ENCODE results near the gene IL17F.

Gene IL17F

DNA sequence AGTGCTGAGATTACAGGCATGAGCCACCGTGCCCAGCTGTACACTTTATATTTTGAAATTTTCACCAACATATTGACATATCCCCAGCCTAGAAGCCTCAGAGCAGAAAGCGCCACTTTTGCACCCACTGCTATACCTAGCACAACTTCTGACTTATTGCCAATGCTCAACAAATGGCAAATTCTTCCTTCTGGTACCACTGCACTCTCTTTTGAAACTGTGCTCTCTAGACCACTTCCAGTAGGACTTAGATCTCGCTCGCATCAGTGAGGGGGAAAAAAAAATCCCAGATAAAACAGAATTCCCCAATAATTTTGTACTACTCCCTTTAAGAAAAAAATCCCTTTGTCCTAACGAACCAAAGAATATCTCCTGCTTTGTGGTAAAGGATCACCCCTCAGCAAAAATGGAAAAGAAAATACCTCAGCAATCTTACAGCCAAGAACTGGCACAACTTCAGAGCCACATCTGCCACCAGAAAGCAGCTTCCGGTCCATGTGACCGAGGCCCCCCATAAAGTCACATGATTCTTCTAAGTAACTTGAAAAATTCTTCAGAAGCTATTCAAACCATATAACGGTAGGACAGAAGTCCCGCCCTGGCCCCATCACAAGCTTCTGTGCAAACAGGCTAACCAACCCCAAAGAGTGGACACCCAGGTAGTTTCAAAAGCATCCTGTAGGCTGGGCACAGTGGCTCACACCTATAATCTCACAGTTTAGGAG lies 18.5 kb upstream of the IL17F start:
- no peaks in the 10 kb centered on the region for H3K79me2 ChIP-seq (ENCODE audit: insufficient read depth, low read length)
- peaks cover 9% of the 10 kb centered on the region; the same call in 1 of the 2 replicates for H4K20me1 ChIP-seq (ENCODE audit: low read depth, low read length)
- no peaks in the 10 kb centered on the region for H3K9me3 ChIP-seq (ENCODE audit: insufficient read depth, low read length)
- no peak overlapping the region for H2AFZ ChIP-seq (ENCODE audit: low read depth, low read length, severe bottlenecking)
- H3K9me2 ChIP-seq (replicated peaks; ENCODE audit: insufficient read depth, low read length) = no peaks in the 10 kb centered on the region
- peaks cover 68% of the 10 kb centered on the region for H3F3A ChIP-seq (ENCODE audit: insufficient read depth)
- peaks cover 54% of the 10 kb centered on the region for H3K36me3 ChIP-seq (ENCODE audit: low read length)
- no peak overlapping the region for H3K9ac ChIP-seq (ENCODE audit: low read length)
- H3K27me3 ChIP-seq (ENCODE audit: low read length) = no peaks in the 10 kb centered on the region
- no peak overlapping the region for H3K4me2 ChIP-seq (ENCODE audit: low read depth, low read length, poor library complexity, severe bottlenecking)
- no peak overlapping the region for H3K27ac ChIP-seq (ENCODE audit: low read depth, low read length)
- H3K4me3 ChIP-seq (ENCODE audit: insufficient read depth, low read length, poor library complexity, severe bottlenecking) = no peak overlapping the region
- TF ChIP-seq EZH2phosphoT487 (conservative IDR thresholded peaks at IDR 0.05; ENCODE audit: low read length) = no peak
- TF ChIP-seq, protein P1, sequence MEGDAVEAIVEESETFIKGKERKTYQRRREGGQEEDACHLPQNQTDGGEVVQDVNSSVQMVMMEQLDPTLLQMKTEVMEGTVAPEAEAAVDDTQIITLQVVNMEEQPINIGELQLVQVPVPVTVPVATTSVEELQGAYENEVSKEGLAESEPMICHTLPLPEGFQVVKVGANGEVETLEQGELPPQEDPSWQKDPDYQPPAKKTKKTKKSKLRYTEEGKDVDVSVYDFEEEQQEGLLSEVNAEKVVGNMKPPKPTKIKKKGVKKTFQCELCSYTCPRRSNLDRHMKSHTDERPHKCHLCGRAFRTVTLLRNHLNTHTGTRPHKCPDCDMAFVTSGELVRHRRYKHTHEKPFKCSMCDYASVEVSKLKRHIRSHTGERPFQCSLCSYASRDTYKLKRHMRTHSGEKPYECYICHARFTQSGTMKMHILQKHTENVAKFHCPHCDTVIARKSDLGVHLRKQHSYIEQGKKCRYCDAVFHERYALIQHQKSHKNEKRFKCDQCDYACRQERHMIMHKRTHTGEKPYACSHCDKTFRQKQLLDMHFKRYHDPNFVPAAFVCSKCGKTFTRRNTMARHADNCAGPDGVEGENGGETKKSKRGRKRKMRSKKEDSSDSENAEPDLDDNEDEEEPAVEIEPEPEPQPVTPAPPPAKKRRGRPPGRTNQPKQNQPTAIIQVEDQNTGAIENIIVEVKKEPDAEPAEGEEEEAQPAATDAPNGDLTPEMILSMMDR (IDR thresholded peaks at IDR 0.05; ENCODE audit: insufficient read depth, low read length, poor library complexity, severe bottlenecking) = no peak

- no peak overlapping the region for H3K27ac ChIP-seq (ENCODE audit: low read depth, low read length)
- H3K36me3 ChIP-seq (ENCODE audit: low read length) = peaks cover 46% of the 10 kb centered on the region
- no peaks in the 10 kb centered on the region for H3K9me3 ChIP-seq (ENCODE audit: insufficient read depth, low read length)
- no peak overlapping the region for H3K4me2 ChIP-seq (ENCODE audit: low read depth, low read length, poor library complexity, severe bottlenecking)
- H3K79me2 ChIP-seq (ENCODE audit: insufficient read depth, low read length) = no peaks in the 10 kb centered on the region
- no peak overlapping the region for H3K4me3 ChIP-seq (ENCODE audit: insufficient read depth, low read length, poor library complexity, severe bottlenecking)
- H4K20me1 ChIP-seq (ENCODE audit: low read depth, low read length) = 0 out of 2 replicates have a peak, but pooled peaks cover 8% of the 10 kb centered on the region
- no peaks in the 10 kb centered on the region for H3K9me2 ChIP-seq (replicated peaks; ENCODE audit: insufficient read depth, low read length)
- TF ChIP-seq, protein P1 (IDR thresholded peaks at IDR 0.05; ENCODE audit: insufficient read depth, low read length, poor library complexity, severe bottlenecking) = no peak
- TF ChIP-seq EZH2phosphoT487 (conservative IDR thresholded peaks at IDR 0.05; ENCODE audit: low read length) = no peak
- H3K27me3 ChIP-seq (ENCODE audit: low read length) = no peaks in the 10 kb centered on the region
- H3F3A ChIP-seq (ENCODE audit: insufficient read depth) = peaks cover 63% of the 10 kb centered on the region
- H3K9ac ChIP-seq (ENCODE audit: low read length) = no peak overlapping the region
- no peak overlapping the region for H2AFZ ChIP-seq (ENCODE audit: low read depth, low read length, severe bottlenecking)
Measured at GRCh38 chr6:52261229-52261628, 16.9 kb upstream of the IL17F start.

DNA sequence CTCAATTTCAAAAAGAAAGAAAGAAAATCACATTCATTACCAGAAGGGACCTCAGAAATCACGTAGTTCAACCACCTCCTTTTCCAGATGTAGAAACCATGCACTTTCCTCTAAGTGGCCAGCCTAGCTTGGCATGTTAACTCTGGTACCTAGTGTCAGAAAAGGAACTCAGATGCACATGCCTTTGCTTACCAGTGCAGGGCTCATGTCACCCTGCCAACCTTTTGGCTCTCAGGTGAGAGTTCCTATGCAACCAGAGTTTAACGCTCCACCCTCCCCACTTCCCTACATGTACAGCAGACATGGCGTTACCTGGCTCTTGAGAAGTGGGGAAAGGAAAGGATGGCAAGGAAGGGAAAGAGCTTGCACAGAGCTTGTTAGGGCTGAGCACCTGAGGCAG lies 16.3 kb upstream of the IL17F start:
- H3K27ac ChIP-seq (ENCODE audit: low read depth, low read length) = no peak overlapping the region
- H3F3A ChIP-seq (ENCODE audit: insufficient read depth) = peaks cover 57% of the 10 kb centered on the region
- no peaks in the 10 kb centered on the region for H3K9me2 ChIP-seq (replicated peaks; ENCODE audit: insufficient read depth, low read length)
- no peaks in the 10 kb centered on the region for H3K9me3 ChIP-seq (ENCODE audit: insufficient read depth, low read length)
- 0 out of 2 replicates have a peak, but pooled peaks cover 8% of the 10 kb centered on the region for H4K20me1 ChIP-seq (ENCODE audit: low read depth, low read length)
- peaks cover 41% of the 10 kb centered on the region for H3K36me3 ChIP-seq (ENCODE audit: low read length)
- H3K4me2 ChIP-seq (ENCODE audit: low read depth, low read length, poor library complexity, severe bottlenecking) = no peak overlapping the region
- no peak overlapping the region for H3K4me3 ChIP-seq (ENCODE audit: insufficient read depth, low read length, poor library complexity, severe bottlenecking)
- H2AFZ ChIP-seq (ENCODE audit: low read depth, low read length, severe bottlenecking) = no peak overlapping the region
- no peak overlapping the region for H3K9ac ChIP-seq (ENCODE audit: low read length)
- H3K27me3 ChIP-seq (ENCODE audit: low read length) = no peaks in the 10 kb centered on the region
- no peak for TF ChIP-seq EZH2phosphoT487 (conservative IDR thresholded peaks at IDR 0.05; ENCODE audit: low read length)
- TF ChIP-seq, protein P1 (IDR thresholded peaks at IDR 0.05; ENCODE audit: insufficient read depth, low read length, poor library complexity, severe bottlenecking) = no peak
- no peaks in the 10 kb centered on the region for H3K79me2 ChIP-seq (ENCODE audit: insufficient read depth, low read length)

Data from SU-DHL-6 (cell line).